GM21529 (cell line): ENCODE data around the gene LACTBL1.

Experiments used
- ATAC-seq: cut with Tn5 transposase; IDR thresholded peaks from one replicate; pipeline ENCODE4 v1.9.1; 2021; ENCODE audit not compliant: unreplicated experiment

Gene LACTBL1

DNA sequence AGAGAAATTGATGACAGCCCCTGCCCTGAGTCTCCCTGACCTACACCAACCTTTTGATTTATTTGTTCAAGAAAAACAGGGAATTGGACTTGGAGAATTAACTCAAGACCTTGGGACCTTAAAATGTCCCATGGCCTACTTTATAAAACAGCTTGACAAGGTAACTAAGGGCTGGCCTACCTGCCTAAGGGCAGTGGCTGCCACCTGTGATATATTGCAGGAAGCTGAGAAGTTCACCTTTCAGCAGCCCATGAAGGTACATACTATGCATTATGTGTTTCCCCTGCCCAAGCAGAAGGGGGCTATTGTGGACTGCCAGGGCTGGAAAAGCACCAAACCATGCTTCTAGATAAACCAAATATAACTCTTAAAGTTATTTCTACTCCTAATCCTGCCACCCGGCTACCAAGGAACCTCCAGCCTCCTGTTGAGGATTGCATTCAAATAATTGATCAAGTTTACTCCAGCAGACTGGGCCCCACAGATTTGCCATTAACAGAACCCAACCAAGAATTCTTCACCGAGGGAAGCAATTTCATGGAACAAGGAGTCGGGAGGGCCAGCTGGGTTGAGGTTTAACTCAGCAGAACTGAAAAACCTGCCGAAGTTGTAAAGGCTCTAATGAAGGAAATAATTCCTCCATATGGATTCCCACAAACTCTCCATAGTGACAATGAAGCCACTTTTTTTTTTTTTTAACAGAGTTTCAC is 28.2 kb downstream of the LACTBL1 start:
- no peak for ATAC-seq

DNA sequence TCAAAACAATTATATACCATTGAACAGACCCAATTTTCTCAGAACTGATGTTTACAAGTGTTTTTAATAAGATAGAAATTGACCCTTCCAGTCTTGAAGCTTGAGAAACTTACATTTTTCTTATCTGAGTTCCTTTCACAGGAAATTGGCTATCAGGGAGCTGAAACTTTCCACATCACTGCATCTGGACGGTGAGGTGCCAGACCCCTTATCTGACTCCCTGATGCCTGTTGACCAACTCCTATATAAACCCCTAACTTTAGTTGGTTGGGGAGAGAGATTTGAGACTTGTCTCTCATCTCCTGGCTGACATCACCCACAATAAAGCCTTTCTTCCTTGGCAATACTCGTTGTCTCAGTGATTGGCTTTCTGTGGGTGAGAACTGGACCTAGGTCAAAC is 31.4 kb downstream of the LACTBL1 start:
- ATAC-seq: no peak

- ATAC-seq: no peak
Measured at GRCh38 chr1:22936681-22937080, 36.0 kb downstream of the LACTBL1 start.

GRCh38 chr1:22935433-22935832 is 37.2 kb downstream of the LACTBL1 start:
- no peak for ATAC-seq

- ATAC-seq: no peak
Measured at GRCh38 chr1:22932803-22933470, 39.7 kb downstream of the LACTBL1 start.

- ATAC-seq: no peak
Measured at GRCh38 chr1:22930240-22930912, 42.3 kb downstream of the LACTBL1 start.

DNA sequence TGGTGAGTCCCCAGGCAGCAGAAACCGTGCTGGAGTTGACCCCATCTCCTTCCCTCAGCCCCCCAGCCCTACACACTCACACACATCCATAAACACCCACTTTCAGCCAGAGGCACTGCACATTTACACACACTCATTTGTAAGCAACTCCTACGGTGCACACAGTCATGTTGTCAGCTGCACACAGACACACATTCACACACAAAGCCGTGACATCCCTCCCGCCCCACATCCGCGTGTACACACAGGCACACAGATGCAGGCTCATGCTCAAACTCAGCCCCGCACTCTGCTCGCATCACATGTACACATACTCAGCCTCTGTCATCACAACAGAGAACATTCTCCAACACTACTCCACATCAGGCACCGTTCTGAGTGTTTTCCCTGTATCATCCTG is 47.6 kb downstream of the LACTBL1 start:
- no peak for ATAC-seq

DNA sequence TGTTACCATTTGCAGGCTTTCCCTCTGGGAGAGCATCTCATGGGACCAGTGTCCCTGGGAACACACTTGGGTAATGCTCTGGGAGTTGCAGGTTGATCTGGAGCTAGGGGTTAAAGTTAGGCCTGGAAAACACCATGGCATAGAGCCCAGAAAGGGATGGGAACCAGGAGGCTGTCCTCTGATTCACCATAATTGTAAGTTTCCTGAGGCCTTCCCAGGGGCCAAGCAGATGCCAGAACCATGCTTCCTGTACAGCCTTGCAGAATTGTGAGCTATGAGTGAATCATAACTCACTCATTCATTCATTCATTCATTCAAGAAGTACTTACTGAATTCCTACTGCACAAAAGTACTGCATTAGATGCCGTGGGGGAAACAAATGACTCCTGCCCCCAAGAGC is 50.0 kb downstream of the LACTBL1 start:
- no peak for ATAC-seq

DNA sequence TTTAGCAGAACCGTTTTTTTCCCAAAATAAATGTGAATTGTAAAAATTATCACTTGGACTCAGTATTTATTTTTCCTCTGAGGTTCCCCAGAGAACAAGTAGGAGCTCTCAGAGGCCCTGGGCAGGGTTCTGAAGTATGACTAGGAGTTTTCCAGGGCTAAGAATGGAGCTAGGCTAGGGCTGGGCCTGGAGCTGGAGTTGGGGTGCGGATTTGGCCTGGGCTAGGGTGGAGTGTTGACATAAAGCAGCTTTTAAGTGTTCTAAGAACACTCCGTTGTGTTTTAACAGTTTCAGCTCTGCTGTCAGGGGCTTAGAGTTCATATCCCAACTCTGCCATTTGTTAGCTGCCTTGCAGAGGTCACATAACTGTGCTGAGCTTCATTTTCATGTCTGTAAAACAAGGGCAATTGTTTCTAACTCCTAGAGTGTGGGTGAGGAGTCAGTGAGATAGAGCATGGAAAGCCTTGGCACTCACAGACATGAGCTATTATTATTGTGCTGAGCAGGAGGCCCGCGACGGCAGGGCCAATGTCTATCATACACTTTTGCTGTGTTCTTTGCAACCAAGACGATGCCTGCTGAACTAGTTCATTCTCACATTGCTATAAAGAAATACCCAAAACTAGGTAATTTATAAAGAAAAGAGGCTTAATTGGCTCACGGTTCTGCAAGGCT is 51.1 kb downstream of the LACTBL1 start:
- ATAC-seq: no peak

DNA sequence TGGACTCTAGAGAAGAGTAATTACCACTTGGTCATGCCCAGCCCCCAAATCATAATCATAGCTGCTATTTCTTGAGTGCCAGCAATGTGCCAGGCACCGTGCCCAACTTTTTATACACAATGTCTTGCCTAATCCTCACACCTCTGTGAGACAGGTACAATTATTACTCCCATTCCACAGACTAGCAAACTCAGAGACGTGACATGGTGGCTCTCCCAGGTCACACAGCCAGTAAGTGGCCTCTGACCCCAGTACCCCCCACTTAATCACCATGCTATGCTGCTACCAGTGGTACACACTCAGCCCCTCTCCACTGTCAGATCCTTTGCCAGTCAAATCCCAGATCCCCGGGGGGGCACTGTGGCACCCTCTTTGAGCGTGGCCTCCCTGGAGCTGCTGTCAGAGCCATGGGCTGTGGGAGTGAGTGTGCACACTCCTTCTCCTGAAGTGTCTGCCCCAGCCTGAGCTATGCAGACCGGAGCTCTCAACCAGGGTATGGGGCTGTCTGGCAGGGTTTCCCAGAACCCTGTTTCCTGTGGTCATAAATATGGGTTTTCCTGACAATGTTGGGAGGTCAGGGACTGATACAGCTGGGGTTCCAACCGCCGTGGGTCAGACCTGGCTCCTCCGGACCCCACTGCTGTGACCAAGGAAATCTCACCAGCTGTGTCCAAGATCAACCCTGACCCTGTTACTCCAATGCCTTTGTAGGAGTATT is 51.8 kb downstream of the LACTBL1 start:
- no peak for ATAC-seq

GRCh38 chr1:22920026-22920733 is 52.5 kb downstream of the LACTBL1 start:
- ATAC-seq: no peak

- no peak for ATAC-seq
Measured at GRCh38 chr1:22919341-22920025, 53.2 kb downstream of the LACTBL1 start.

GRCh38 chr1:22918644-22919043 is 54.0 kb downstream of the LACTBL1 start:
- no peak for ATAC-seq

- ATAC-seq: no peak
Measured at GRCh38 chr1:22917989-22918388, 54.7 kb downstream of the LACTBL1 start.

DNA sequence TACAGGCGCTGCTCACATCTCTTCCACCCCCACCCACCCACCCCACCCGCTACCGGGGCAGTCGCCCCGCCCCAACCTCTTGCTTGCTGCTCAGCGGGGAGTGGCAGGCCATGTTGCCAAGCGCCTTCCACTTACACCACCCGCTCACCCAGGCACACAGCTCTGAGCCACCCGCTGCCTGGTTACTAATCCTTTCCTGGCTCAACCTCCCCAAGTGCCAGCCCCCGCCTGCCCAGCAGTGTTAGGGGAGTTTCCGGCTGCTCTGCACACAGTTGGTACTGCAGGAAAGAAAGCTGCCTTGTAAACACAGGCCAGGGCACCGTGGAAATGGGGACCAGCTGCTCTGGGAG is 56.2 kb downstream of the LACTBL1 start:
- ATAC-seq: no peak

- ATAC-seq: no peak
Measured at GRCh38 chr1:22915816-22916470, 56.7 kb downstream of the LACTBL1 start.

GRCh38 chr1:22915231-22915630 is 57.4 kb downstream of the LACTBL1 start:
- ATAC-seq: no peak

- ATAC-seq: no peak
Measured at GRCh38 chr1:22914633-22915217, 57.9 kb downstream of the LACTBL1 start.

DNA sequence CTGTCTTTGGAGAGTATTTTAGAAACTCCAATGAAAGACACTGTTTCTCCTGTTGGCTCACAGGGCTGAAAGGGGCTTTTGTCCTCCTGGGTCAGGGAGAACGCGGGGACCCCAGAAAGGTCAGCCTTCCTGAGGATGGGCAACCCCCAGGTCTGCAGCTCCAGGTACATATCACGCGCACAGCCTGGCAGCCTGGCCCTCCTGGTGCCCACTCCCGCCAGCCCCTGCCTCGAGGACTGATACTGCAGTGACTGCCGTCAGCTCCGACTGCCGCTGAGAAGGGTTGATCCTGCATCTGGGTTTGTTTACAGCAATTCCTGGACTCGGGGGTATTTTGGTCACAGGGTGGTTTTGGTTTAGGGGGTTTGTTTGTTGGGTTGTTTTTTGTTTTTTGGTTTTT is 58.5 kb downstream of the LACTBL1 start:
- no peak for ATAC-seq
